Astrocyte of the cerebellum (primary cell): Measurements from ENCODE around the gene REXO5.
"Not testable (repeated sequence)": the region's sequence is repeated elsewhere in the genome, so short reads cannot be mapped to it uniquely, and the experiment has no call there.

Experiments
- DNase-seq: peaks from one replicate; pipeline ENCODE4 v3.0.0-alpha.2; 2011; ENCODE audit warnings: low read depth
- H3K4me3 ChIP-seq: 2 replicates; pipeline ENCODE4 v1.5.1; 2011; ENCODE audit warnings: mild to moderate bottlenecking, low read depth, low read length, moderate library complexity
- in situ Hi-C: cut with HindIII; loops from 2 replicates; pipeline ENCODE4 v1.10.0; 2017; ENCODE audit warnings: low sequenced_read_pairs
- TF ChIP-seq, protein P1 (sequence below): IDR thresholded peaks from 2 replicates; pipeline ENCODE4 v1.5.1; 2012; ENCODE audit warnings: low read length, low read depth, moderate library complexity, mild to moderate bottlenecking; ENCODE audit errors: missing control alignments

Gene REXO5, protein sequence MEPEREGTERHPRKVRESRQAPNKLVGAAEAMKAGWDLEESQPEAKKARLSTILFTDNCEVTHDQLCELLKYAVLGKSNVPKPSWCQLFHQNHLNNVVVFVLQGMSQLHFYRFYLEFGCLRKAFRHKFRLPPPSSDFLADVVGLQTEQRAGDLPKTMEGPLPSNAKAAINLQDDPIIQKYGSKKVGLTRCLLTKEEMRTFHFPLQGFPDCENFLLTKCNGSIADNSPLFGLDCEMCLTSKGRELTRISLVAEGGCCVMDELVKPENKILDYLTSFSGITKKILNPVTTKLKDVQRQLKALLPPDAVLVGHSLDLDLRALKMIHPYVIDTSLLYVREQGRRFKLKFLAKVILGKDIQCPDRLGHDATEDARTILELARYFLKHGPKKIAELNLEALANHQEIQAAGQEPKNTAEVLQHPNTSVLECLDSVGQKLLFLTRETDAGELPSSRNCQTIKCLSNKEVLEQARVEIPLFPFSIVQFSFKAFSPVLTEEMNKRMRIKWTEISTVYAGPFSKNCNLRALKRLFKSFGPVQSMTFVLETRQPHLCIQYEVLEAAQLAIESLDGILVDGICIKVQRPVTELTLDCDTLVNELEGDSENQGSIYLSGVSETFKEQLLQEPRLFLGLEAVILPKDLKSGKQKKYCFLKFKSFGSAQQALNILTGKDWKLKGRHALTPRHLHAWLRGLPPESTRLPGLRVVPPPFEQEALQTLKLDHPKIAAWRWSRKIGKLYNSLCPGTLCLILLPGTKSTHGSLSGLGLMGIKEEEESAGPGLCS

DNA sequence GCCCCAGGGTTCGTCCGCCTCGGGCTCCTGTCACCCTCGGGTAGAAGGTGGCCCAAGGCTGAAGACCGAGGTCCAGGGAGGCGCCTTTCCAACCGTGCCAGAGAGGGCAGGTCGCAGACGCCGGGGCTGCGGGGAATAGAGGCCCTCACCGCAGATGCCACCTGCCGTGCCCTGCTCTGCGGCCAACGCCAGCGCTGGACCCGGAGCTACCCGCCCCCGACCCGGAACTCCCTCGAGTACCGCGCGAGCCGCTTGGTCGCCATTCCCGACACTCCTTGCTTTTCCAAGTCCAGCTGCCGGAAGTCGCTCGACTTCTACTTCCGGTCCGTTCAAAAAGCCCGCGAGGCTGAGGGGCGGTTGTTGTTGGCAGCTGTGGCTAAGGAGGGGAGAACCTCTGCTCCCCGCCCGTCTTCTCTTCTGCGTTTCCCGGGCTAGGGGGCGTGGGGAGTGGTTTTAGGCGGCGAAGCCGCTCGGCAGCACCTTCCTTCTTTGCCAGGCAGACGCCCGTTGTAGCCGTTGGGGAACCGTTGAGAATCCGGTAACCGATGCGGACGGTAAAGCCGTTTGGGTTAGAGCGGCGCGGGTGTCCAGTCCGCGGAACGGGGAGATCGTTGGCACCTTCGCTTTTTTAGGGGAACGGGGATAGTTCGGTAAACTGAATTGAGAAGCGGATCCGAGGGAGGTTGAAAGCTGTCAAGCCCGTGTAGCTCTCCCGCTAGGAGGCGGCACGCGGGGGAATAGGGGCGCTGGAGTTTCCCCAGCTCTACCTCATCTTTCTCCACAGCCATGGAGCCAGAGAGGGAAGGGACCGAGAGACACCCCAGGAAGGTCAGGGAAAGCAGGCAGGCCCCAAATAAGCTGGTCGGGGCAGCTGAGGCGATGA lies at the start of gene REXO5, which contains the start of gene ERI2:
Gene REXO5 (plus strand): TSS at position 360 of the 883 bp plus-strand sequence. CDS start 427 bp downstream, at position 787.
Gene ERI2 (minus strand): TSS at position 305 of the 883 bp plus-strand sequence. CDS start 42 bp downstream, at position 263.
- peak within 1 kb of the TSS; percentile 84 for H3K4me3 ChIP-seq
- DNase-seq = peak; percentile 92
- TF ChIP-seq, protein P1, sequence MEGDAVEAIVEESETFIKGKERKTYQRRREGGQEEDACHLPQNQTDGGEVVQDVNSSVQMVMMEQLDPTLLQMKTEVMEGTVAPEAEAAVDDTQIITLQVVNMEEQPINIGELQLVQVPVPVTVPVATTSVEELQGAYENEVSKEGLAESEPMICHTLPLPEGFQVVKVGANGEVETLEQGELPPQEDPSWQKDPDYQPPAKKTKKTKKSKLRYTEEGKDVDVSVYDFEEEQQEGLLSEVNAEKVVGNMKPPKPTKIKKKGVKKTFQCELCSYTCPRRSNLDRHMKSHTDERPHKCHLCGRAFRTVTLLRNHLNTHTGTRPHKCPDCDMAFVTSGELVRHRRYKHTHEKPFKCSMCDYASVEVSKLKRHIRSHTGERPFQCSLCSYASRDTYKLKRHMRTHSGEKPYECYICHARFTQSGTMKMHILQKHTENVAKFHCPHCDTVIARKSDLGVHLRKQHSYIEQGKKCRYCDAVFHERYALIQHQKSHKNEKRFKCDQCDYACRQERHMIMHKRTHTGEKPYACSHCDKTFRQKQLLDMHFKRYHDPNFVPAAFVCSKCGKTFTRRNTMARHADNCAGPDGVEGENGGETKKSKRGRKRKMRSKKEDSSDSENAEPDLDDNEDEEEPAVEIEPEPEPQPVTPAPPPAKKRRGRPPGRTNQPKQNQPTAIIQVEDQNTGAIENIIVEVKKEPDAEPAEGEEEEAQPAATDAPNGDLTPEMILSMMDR = peak; percentile 65
- in situ Hi-C loops = no loop called here

DNA sequence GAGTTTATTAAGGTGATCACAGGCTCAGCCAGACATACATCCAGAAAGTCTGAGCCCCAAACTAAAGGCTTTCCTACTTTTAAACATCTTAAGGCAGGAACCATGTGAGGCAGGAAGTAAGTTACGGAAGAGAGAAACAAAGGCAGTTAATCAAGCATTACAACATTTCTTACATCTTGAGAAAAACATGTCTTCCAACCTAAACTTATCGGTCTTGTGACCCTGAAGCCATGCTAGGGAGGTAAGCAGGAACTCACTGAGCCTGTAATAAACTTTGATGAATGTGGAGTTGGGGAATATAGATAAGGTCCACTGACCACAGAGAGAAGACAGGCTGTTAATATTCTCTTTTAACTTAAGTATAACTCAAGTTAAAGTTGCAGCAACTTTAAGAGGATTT lies 46.0 kb upstream of the REXO5 start:
- in situ Hi-C loops = no loop called here
- DNase-seq = no peak
- H3K4me3 ChIP-seq = no peak overlapping the region
- TF ChIP-seq, protein P1 = no peak

DNA sequence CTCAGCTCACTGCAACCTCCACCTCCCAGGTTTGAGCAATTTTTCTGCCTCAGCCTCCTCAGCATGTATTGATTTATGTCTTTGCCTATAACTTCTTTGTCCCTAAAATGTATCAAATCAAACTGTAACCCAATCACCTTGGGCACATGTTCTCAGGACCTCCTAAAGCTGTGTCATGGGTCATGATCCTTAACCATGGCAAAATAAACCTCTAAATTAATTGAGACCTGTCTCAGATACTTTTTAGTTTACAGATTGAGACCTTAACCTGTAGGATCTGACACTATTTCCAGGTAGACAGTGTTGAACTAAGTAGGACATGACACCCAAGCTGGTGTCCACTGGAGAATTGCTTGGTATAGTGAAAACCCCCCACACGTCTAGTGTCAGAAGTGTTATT lies 45.2 kb upstream of the REXO5 start:
- in situ Hi-C loops = no loop called here
- TF ChIP-seq, protein P1 = no peak
- H3K4me3 ChIP-seq = no peak overlapping the region
- DNase-seq = no peak

DNA sequence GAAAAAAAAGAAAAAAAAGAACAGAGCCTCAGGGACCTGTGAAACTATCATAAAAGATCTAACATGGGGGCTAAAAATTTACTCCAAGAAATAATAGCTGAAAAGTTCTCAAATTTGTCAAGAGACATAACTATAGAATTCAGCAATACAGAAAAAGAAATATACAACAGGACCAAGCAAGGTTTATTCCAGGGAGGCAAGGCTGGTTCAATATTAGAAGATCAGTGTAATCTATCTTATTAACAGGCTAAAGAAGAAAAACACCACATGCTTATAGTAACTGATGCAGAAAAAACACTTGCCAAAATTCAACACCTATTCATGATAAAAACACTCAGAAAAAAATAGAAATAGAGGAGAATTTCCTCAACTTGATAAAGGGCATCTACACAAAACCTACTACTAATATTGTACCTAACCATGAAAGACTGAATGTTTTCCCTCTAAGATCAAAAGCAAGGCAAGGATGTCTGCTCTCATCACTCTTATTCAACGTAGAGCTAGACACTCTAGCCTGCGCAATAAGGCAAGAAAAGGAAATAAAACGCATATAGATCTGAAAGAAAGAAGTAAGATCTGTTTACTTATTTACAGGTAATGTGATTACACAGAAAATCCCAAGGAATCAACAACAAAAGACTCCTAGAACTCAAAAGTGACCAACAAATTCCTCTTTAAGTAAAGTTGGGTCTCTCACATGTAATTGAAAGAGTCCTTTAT lies 43.8 kb upstream of the REXO5 start:
- in situ Hi-C loops = no loop called here
- no peak for DNase-seq

DNA sequence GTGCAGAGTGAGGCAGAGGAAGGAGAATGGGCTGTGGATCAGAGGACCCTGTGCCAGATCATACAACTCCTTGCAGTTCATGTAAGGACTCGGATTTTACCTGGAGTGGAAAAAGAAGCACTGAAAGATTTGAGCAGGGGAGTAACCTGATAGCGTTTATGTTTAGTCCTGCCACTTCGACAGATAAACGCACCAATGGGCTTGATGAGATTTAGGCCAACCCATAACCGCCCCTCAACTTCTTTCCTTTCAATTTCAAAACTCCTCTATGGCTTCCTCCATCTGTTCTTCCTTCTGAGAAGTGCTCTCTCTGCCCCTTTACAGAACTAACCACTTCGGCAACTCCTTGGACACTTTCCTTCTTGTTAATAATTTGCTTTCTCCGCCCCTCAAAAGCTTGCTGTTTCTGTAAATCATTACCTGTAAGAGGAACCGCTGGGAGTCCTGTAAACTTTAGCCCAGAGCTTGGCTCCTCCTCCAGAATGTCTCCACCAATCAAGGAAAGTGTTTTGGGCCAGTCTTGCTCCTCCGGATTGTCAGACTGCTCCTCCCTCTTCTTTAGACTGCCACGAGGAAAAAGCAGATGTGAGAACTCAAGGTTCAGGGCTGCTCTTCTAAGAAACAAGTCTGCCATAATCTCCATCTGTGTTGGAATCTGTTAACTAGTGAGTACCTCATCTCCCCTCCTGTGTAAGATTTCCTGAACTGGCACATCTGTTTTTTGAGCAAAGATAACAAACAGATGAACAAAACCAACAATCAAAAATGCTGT lies 42.7 kb upstream of the REXO5 start, which contains the start of gene ACSM3:
Gene ACSM3 (plus strand): TSS at position 554 of the 772 bp plus-strand sequence. CDS start 6,021 bp downstream, outside the sequence.
- in situ Hi-C loops = no loop called here
- peak; percentile 20 for DNase-seq
- peak within 1 kb of the TSS; percentile 28 for H3K4me3 ChIP-seq
- TF ChIP-seq, protein P1 = no peak

More for the DNA sequence above, 43.8 kb upstream of the REXO5 start:
- no peak overlapping the region for H3K4me3 ChIP-seq
- TF ChIP-seq, protein P1 = no peak

DNA sequence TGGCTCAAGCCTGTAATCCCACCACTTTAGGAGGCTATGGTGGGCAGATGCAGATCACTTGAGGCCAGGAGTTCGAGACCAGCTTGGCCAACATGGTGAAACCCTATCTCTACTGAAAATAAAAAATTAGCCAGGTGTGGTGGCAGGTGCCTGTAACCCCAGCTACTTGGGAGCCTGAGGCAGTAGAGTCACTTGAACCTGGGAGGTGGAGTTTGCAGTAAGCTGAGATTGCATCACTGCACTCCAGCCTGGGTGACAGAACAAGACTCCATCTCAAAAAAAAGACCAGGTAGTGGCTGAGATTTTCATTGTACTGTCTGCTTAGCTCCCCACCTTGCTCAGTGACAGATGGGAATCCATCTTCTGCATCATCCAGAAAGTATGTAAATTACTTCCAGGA lies 41.9 kb upstream of the REXO5 start:
- in situ Hi-C loops, H3K4me3 ChIP-seq, DNase-seq: not testable (repeated sequence)
